ENCODE results near the gene TTLL11.
"Not testable (repeated sequence)": the region's sequence is repeated elsewhere in the genome, so short reads cannot be mapped to it uniquely, and the experiment has no call there.

TTLL11 gene

DNA sequence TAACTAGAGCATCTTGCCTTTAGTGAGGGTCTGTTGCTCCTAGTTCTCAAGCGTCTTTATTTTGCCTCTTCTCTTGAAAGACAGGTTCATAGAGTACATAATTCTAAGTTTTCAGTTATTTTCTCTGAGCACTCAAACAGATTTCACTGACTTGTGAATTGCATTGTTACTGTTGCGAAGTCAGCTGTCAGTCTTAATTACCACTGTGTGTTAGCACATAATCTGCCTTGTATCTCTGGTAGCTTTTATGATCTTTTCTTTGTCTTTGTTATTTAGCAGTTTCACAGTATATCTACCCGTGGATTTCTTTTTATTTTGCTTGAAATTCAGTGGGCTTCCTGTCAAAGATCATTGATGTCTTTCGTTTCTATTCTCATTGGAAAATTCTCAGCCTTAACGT is 192.9 kb downstream of the TTLL11 start:
- no peak for DNase-seq (ENCODE audit: low read depth)

DNA sequence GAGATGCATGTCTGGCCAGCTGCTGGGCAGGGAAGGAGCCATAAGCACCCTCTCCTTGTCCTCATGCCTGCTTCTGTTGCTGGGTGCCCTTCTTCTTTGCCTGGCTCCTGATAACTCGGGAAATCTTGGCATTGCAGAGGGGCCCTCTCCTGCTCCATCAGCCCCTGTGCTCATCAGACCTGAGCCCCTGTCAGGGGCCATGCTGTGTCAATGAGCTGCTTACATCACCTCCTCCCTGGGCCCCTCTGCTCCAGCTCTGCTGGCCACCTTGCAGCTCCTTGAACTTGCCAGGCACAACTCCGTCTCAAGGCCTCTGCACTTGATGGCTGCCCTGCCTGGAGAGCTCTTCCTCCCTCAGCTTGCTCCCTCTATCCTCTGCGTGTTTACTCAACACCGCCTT is 194.3 kb downstream of the TTLL11 start:
- DNase-seq (ENCODE audit: low read depth), result no peak

DNA sequence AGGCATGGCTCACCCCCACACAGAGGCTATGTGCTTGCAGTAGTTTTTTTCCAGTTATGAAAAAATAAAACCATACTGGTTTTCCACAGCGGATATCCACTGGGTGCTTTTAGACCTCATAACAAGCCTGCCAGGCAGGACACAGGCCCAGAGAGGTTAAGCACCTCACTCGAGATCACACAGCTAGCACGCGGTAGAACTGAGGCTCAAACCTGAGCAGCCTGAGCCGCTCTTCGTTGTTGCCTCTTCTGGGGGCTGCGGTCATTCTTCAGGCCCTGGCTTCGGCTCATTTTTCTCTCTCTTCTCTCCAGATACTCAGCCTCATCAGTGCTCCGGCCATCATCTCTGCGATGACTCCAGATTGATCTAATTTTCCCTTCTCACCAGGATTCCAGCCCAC is 196.0 kb downstream of the TTLL11 start:
- DNase-seq (ENCODE audit: low read depth), result no peak

DNA sequence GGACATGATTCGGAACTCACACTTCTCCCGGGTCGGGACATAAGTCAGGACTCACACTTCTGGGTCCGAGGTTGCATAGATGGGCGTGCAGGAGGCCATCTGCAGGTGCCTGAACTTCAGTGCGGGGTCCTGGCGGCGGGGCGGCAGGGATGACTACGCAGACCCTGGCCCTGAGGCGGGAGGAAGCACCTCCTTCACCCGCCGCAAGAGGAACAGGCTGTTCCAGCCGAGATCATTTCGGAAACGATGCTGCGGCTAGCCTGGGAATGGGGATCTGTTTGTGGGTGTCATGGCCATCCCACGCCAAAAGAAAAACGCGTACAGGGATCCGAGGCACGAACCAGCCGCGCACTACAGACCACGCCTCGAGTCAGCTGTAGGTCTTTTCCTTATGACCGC is 196.6 kb downstream of the TTLL11 start:
- DNase-seq (ENCODE audit: low read depth), result no peak

DNA sequence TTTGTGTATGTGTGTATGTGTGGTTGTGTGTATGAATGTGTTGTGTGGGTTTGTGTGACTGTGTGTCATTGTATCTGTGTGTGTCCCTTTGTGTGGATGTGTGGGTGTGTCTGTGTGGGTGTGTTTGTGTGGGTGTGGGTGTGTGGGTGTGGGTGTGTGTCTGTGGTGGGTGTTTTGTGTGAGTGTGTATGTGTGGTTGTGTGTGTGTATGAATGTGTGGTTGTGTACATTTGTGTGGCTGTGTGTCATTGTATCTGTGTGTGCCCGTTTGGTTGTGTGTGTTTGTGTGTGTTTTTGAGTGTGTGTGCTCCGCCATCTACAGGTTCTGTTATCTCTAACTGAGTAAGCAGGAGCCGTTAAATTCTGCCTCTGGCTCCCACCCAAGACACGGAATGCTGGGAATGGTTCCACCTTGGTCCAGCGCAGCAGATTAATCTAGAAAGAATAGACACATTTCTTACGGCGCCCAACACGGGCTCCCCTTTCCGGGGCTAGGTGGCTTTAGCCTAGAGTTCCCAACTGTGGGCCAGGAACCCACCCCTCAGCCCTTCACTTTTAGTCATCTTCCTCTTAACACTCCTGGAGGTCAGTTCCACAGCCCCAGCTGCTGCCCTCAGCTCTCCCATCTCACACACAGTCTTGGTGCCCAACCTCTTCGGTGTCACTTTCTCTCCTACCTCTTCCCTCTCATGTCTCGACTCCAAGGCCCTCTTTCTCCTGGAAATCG is 197.1 kb downstream of the TTLL11 start:
- DNase-seq (ENCODE audit: low read depth), result no peak

DNA sequence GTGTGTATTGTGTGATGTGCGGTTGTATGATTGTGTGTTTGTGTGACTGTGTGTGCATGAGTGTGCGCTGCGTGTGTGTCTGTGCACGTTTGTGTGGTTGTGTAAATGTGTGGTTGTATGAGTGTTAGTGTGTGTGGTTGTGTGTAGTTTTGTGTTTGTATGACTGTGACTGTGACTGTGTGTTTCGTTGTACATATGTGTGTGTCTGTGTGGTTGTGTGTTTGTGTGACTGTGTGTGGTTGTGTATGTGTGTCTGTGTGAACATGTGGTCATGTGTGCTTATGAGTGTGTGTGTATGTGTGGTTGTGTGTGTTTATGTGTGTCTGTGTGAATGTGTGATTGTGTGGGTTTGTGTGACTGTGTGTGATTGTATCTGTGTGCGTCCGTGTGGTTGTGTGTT is 197.8 kb downstream of the TTLL11 start:
- no peak for DNase-seq (ENCODE audit: low read depth)

DNA sequence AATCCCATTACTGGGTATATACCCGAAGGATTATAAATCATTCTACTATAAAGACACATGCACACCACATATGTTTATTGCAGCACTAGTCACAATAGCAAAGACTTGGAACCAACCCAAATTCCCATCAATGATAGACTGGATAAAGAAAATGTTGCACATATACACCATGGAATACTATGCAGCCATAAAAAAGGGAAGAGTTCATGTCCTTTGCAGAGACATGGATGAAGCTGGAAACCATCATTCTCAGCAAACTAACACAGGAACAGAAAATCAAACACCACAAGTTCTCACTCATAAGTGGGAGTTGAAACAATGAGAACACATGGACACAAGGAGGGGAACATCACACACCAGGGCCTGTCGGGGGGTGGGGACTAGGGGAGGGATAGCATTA is 198.7 kb downstream of the TTLL11 start:
- DNase-seq (ENCODE audit: low read depth), result not testable (repeated sequence)

DNA sequence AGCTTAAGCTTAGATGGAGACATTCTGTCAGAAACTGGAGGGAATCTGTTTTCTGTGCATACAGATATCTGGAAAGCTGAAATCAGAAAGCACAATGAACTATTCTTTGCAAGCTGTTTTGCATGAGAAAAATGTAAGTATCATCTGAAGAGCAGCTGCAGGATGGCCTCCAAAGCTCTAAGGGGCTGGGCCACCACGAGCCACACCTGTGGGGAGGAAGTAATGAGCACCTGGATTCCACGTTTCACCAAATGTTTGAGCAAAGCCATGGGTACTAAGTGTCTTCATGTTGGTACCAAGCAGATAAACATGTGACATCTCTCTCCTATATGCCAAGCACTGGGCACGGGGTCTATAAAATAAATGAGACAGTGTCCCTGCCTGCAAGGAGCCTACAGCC is 199.3 kb downstream of the TTLL11 start:
- no peak for DNase-seq (ENCODE audit: low read depth)

DNA sequence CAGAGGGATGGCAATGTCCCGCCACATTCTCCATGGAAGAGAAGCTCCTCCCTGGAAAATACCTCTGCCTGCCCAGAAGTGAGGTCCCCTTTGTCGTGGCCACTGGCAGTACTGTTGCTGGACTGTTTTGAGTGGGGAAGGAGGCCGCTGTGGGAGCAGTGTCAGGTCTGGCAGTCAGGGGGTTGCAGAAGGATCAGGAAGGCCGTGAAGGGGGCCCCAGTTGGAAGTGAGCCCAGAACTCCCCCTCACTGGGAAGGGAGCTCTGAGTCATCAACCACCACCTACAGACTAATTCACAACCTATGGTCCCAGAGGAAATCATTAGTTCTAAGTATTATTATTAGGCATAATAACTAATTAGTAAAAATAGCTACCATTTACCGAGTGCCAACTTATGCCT is 200.4 kb downstream of the TTLL11 start:
- no peak for DNase-seq (ENCODE audit: low read depth)

DNA sequence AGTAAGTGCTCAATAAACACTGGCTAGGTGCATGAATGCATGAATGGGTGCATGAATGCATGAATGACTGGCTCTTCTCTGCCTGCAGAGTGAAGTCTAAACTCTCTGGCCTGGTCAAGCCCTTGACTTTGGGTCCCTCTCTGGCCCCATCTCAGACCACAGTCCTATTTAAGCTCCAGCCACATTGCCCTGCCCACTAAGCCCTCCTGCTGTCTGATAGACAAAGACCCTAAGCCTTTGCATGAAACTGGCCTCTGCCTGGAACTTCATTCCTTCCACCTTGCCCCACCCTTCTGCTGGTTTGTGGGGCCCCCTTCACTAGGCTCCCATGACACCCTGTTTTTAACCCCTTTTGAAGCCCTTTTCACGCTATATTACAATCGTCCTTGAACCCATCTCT is 202.4 kb downstream of the TTLL11 start:
- no peak for DNase-seq (ENCODE audit: low read depth)

DNA sequence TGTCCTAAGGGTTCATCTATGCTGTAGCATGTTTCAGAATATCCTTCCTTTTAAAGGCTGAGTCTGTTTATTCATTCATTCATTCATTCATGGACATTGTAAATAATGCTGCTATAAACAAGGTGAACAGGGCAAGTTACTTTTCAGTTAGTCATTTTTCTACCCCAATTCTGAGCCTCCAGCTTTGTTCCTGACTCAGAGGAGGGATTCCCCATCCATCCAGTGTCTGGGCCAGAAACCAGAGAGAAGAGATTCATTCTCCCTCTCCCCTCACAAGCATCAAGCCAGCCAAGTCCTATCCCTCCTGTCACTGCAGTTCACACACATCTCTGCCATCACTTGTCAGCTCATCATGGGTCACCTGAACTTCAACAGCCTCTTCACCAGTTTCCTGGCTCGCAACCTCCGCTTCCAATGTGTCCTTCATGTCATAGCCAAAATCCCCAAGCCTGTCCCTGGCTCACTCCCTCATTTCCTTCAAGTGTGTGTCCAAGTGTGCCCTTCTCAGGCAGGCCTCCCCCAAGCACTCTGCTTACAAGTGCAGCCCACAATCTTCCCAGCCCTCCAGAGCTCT is 203.0 kb downstream of the TTLL11 start:
- no peak for DNase-seq (ENCODE audit: low read depth)

DNA sequence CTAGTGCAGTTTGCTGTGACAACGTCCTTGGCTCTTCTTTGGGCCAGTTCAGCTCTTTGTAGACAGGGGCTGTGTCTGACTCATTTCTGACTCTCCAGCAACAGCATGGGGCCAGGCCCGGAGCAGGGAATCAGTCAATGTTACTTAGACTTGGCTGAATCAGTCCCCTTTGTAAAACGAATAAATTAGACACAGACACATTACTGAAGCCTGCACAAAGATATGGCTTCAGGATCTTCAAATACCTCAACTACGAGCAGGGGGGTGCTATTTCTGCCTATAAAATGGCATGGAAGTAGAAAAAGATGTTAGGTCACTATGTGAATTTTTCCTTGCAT is 204.7 kb downstream of the TTLL11 start:
- no peak for DNase-seq (ENCODE audit: low read depth)

DNA sequence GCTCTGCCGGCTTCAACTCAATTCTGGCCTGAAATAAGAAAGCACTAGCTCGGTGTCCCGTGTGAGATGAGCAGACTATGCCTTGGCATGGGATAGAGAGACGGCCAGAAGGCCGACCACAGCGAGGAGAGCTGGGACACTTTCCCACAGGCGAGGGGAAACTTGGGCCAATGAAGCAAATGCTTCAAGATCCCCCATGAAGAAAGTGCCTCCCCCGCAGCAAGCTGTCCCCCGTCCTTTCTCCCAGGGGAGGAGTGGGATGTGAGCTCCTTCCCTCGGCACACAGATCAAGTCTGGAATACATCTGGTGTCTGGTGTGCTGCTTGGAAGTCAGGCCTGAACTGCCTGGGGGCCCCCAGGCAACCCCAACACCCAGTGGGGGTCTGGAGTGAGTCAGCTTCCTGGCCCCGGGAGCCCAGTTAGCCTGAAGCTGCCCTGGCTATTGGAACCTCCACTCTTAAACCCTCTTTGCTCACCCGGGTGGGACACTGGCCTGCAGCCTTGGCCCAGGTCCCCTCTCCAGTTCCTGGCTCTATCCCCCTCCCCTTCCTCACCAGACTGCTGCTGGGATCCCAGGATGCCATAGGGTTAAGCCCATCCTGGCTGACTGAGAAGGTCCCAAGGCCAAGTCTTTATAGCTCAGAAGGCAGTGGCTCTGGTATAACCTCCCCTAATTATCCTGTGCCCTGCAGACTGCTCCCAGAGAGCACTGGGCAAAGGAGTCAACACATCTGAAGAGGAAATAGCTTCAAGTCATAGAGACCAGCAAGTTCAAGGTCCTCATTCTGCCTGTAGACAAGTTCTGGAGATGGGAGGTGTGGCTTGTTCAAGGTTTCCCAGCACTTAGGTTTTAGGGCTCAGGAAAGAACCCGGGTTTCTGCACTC is 205.3 kb downstream of the TTLL11 start:
- no peak for DNase-seq (ENCODE audit: low read depth)

DNA sequence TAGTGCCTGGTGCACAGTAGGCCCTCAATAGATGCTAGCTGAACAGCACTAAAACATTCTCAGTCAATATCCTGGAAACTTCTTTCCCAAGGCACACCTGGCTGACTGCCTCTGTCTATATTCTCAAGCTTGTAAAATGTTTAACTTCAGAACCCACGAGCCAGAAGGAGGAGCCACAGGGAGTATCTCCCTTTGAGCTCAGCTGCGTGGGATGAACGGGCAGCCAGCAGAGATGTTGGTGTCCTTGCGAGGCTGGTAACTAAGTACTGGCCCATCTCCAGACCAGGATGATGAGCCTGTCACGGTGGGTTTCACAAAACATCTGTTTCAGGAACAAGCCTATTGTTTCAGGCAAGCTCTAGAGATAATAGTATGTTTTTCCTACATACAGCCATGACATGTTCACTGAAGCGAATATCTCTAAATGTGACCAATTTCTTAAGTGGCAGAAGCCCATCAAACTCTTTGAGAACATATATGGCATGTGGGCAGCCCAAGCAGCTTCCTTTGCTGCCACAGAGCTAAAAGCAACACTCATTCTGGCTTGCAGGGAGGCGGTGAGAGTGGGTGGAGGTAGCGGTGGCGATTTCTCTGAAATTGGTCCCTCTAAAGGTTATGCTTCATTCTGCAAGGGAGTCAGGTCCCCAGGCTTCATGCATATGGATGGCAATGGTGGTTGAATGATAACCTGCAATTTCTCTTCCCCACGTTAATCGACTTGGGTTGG is 206.2 kb downstream of the TTLL11 start:
- no peak for DNase-seq (ENCODE audit: low read depth)

DNA sequence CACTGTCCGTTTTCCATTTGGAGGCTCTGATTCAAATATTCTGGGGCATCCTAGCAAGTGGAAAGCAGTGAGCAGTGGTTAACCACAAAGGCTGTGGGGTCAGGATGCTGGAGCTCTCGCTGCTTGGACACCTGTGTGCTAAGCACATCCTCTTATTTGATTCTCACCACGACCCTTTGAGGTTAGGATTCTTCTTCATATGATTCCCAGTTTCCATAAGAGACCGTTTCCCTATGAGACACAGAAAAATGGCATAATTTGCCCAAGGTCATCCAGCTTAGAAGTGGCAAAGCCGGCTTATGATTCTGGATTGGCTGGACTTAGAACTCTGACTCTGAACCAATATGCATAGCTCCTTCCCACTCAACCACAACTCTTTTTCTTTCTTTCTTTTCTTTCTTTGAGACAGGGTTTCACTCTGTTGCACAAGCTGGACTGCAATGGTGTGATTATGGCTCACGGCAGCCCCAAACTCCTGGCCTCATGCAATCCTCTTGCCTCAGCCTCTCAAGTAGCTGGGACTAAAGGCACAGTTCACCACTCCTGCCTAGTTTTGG is 207.7 kb downstream of the TTLL11 start:
- no peak for DNase-seq (ENCODE audit: low read depth)

DNA sequence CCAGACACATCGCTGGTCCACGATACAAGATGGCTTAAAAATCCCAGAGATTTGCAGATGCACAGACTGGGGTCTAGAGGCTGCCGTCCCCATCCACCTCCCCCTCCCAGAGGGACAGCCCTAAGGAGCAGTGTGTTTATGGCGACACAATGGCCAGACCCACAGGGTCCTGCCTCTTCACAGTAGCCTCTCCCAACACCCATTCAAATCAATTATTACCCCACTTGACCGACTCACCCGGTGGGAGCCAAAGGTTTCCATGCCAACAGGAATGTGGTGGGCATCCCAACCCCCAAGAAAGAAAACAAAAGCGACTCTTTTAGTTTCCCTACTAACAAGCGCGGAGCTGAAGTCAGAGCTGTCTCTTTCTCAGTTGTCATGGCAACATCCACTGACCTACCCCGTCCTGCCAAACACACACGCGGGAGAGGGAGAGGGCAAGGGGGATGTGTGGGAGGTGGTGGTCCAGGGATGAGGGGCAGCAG is 209.0 kb downstream of the TTLL11 start:
- no peak for DNase-seq (ENCODE audit: low read depth)

DNA sequence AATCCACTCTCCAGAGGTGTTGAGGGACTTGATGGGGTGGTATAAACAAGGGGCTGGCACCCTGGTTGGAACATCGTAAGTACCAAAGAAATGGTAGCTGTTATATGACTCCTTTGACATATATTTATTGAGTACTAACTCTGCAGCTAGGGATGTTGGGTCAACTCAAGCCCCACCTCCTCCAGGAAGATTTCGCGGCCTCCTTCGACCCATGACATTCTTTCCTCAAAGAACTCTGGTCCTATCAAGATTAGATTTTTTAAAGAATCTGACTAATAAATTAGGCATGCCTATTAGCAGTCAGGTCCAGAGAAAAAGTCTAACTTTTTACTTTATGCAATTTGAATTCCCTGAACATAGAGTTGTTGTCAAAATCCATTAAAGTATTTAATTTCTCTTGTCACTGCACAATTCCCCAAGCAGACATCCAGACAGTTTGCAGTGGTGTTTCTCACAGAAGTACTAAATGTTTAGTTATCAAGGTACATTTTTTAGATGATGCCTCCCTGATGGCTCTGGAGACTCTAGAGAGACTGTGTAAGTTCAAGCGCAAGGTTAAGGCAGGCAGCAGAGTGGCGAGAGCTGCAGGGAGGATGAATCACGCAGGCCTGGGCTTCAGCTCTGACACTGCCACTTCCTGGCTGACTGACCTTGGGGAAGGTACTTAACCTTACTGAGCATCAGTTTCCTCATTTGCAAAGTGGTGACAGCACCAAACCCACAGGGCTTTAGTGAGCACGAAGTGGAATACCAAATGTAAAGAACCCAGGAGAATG is 209.6 kb downstream of the TTLL11 start:
- DNase-seq (ENCODE audit: low read depth), result no peak

DNA sequence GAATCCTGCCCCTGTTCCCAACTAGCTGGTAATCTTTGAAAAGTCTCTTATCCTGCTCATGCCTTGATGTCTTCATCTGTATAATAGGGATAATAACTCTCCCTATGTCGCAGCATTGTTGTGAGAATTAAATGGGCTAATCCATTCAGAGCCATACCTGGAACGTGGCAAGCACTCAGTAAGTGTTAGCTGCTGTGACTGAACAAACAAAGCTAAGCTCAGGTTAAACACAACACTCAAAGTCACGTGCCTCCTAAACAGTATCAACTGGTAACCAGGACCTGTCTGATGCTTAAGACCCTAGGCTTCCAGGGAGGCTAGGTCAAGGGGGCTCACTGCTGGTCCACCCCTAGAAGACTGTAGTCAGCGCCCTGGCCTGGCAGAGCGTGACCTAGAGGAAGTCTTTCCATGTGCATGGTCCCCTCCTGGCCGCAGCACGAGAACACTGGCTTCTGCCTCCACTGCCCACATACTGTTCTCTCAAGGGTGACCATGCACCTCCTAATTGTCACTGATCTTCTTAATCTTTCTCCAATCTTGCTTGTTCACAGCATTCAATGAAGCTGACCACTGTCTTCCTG is 211.1 kb downstream of the TTLL11 start:
- DNase-seq (ENCODE audit: low read depth), result no peak

DNA sequence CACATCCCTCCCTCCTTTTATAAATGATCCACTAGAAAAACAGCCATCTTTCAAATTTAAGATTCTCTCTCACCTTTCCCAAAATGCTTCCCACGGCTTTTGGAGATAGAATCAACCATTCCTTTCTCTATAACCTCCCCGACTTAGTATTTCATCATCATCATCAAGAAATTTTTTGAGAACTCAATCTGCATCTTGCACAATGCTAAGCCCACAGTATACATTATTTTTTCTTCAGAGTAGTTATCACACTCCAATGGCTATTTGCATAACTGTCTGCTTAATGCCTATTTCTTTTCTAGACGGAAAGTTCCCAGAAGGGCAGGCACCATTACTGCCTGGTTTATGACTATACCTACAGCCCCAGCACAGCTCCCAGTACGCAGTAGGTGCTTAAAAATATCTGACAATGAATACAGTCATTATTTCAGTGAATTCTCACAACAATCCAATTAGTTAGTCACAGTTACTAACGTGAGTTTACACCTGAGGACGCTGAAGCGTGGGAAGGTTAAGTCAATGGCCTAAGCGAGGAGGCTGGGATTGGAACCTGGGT is 212.7 kb downstream of the TTLL11 start:
- DNase-seq (ENCODE audit: low read depth), result no peak

DNA sequence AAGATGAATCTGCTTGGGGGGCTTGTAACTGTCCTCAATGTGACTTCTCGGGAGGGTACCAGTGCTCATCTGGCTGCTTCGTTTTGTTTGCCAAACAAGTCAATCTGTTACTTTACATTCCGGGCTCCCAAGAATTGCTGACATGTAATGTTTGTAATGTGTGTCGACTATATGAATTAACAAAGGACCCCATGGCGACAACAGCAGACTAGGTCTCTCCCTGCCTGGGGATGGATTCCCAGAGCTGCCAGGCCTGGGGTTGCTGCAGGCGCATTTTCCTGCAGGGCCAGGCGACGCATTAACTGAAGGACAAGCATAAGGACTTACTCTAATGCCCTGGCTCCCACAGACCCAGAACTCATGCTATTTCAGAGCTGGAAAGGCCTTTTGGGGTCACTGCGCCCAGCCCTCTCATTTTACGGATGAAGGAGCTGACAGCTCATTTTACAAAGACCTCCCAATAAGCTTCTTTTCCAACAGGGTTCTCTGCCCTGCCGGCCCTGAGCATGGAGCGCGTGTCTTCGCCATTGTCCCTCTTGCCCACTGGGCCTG is 214.8 kb downstream of the TTLL11 start:
- DNase-seq (ENCODE audit: low read depth), result no peak

All from stimulated activated CD8-positive, alpha-beta memory T cell treated with anti-CD3 and anti-CD28 coated beads, Interleukin-12 subunit alpha, Interleukin-12 subunit beta, amount 100 ng/mL, for 4 hours (primary cell).